OCI-LY1 (cell line): Measurements from ENCODE around the gene C8G.

Experiments
- EZH2 ChIP-seq: fragments of 200-600 bp; sonication (generic), shearing (Covaris generic); IDR thresholded peaks from 2 replicates; pipeline ENCODE4 v1.8.0; 2017; ENCODE audit warnings: borderline replicate concordance, mixed run types, mild to moderate bottlenecking, antibody characterized with exemption, low read length, moderate library complexity, mixed read lengths
- TF ChIP-seq, protein P1 (sequence below): fragments of 200-600 bp; sonication (generic), shearing (Covaris generic); IDR thresholded peaks from 2 replicates; pipeline ENCODE4 v1.5.1; 2017; ENCODE audit warnings: mild to moderate bottlenecking, antibody characterized with exemption, low read length, moderate library complexity, mixed read lengths

DNA sequence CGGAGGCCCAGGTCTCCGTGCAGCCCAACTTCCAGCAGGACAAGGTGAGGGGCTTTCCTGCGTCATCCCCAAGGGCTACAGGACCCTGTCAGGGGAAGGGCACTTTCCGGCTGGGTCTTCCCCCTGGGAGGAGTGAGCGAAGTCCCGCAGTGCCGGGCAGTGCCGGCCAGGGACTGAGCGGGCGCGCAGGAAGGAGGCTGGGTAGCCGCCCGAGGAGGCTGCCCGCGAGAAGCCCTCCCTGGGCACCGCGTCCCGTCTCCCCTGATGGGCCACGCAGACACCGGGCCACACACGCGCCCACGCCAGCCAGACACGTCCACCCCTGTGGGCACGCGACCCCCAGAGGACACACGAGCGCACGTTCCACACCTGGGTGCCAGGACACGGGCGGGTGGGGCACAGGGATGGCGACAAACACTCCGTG, 32.6 kb downstream of the C8G start:
- TF ChIP-seq, protein P1, sequence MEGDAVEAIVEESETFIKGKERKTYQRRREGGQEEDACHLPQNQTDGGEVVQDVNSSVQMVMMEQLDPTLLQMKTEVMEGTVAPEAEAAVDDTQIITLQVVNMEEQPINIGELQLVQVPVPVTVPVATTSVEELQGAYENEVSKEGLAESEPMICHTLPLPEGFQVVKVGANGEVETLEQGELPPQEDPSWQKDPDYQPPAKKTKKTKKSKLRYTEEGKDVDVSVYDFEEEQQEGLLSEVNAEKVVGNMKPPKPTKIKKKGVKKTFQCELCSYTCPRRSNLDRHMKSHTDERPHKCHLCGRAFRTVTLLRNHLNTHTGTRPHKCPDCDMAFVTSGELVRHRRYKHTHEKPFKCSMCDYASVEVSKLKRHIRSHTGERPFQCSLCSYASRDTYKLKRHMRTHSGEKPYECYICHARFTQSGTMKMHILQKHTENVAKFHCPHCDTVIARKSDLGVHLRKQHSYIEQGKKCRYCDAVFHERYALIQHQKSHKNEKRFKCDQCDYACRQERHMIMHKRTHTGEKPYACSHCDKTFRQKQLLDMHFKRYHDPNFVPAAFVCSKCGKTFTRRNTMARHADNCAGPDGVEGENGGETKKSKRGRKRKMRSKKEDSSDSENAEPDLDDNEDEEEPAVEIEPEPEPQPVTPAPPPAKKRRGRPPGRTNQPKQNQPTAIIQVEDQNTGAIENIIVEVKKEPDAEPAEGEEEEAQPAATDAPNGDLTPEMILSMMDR = no peak
- no peak for TF ChIP-seq EZH2
